Breast epithelium (tissue), 3 donors: ENCODE data around the gene FBXO3.

ENCODE experiments used
- CTCF ChIP-seq, 3 donors: fragments of 450-650 bp; IDR thresholded peaks; one replicate each; pipeline ENCODE4 v1.5.1; 2016 to 2017; ENCODE audit warnings: antibody characterized with exemption in 3 of 3, mild to moderate bottlenecking in 3 of 3, moderate library complexity in 3 of 3
- POLR2AphosphoS5 ChIP-seq, 3 donors: sonication (generic); formaldehyde crosslinking; IDR thresholded peaks; one replicate each; pipeline ENCODE4 v1.6.1; 2017; ENCODE audit warnings: antibody characterized with exemption in 3 of 3

- no peak for TF ChIP-seq POLR2AphosphoS5 (IDR thresholded peaks at IDR 0.05)
- TF ChIP-seq CTCF (IDR thresholded peaks at IDR 0.05): no peak
Observed at GRCh38 chr11:33696931-33697638, 77.2 kb downstream of the FBXO3 start.
